Hepatocyte (in vitro differentiated cells): Measurements from ENCODE around the gene IL31RA. TPM values are rescaled to one million over a fixed set of nuclear protein-coding genes. Genes with fewer than 3 reads are reported as not detected.
"Not testable (repeated sequence)": the region's sequence is repeated elsewhere in the genome, so short reads cannot be mapped to it uniquely, and the experiment has no call there.

Source experiments
- DNase-seq: peaks from one replicate; pipeline ENCODE4 v3.0.0-alpha.2; 2016; ENCODE audit warnings: low spot score
- H2AFZ ChIP-seq: fragments of 200-600 bp; sonication (generic); 2 replicates; pipeline ENCODE4 v1.6.0; 2016; ENCODE audit warnings: antibody characterized with exemption, mild to moderate bottlenecking
- H3K27ac ChIP-seq: fragments of 200-600 bp; sonication (generic); 2 replicates; pipeline ENCODE4 v1.5.1; 2016; ENCODE audit warnings: mild to moderate bottlenecking
- H3K27me3 ChIP-seq: fragments of 200-600 bp; sonication (generic); 2 replicates; pipeline ENCODE4 v1.6.1; 2016
- H3K36me3 ChIP-seq: fragments of 200-600 bp; sonication (generic); replicated peaks from 2 replicates; pipeline ENCODE4 v1.5.1; 2016; ENCODE audit warnings: low read depth; ENCODE audit not compliant: insufficient read depth
- H3K4me1 ChIP-seq: fragments of 200-600 bp; sonication (generic); 2 replicates; pipeline ENCODE4 v1.5.1; 2016; ENCODE audit warnings: mild to moderate bottlenecking, moderate library complexity; ENCODE audit not compliant: insufficient read depth
- H3K4me2 ChIP-seq: fragments of 200-600 bp; sonication (generic); 2 replicates; pipeline ENCODE4 v1.6.0; 2016
- H3K4me3 ChIP-seq: fragments of 200-600 bp; sonication (generic); 2 replicates; pipeline ENCODE4 v1.5.1; 2016; ENCODE audit warnings: mild to moderate bottlenecking
- H3K79me2 ChIP-seq: fragments of 200-600 bp; sonication (generic); 2 replicates; pipeline ENCODE4 v1.6.0; 2017; ENCODE audit warnings: mild to moderate bottlenecking
- H3K9me2 ChIP-seq: fragments of 200-600 bp; sonication (generic); replicated peaks from 2 replicates; pipeline ENCODE4 v1.6.0; 2017; ENCODE audit warnings: mild to moderate bottlenecking; ENCODE audit not compliant: insufficient read depth
- H3K9me3 ChIP-seq: fragments of 200-600 bp; sonication (generic); 2 replicates; pipeline ENCODE4 v1.5.1; 2016; ENCODE audit warnings: low read depth, mild to moderate bottlenecking
- H4K20me1 ChIP-seq: fragments of 200-600 bp; sonication (generic); 2 replicates; pipeline ENCODE4 v1.6.0; 2016; ENCODE audit warnings: mild to moderate bottlenecking; ENCODE audit not compliant: insufficient read depth, poor library complexity, severe bottlenecking
- CTCF ChIP-seq: fragments of 200-600 bp; sonication (generic); IDR thresholded peaks from 2 replicates; pipeline ENCODE4 v1.5.1; 2016; ENCODE audit warnings: antibody characterized with exemption, mild to moderate bottlenecking; ENCODE audit not compliant: poor library complexity
- EZH2 ChIP-seq: fragments of 200-600 bp; sonication (generic); IDR thresholded peaks from 2 replicates; pipeline ENCODE4 v1.6.1; 2016; ENCODE audit warnings: antibody characterized with exemption, mild to moderate bottlenecking, borderline replicate concordance
- EZH2phosphoT487 ChIP-seq: fragments of 200-600 bp; sonication (generic); IDR thresholded peaks from one replicate; pipeline ENCODE4 v1.6.1; 2018; ENCODE audit warnings: antibody characterized with exemption, mild to moderate bottlenecking, low read depth, moderate library complexity; ENCODE audit not compliant: unreplicated experiment, severe bottlenecking
- WGBS: methylation state at CpG from one replicate; pipeline ENCODE4 v1.1.6; 2016; ENCODE audit warnings: low lambda C conversion rate; ENCODE audit errors: missing lambda C conversion rate; 5-methylcytosine and 5-hydroxymethylcytosine counted together
- polyA plus RNA-seq: library from polyadenylated mRNA; unstranded; fragments of >200 nt; fragmentation: Nextera tagmentation; extraction: Ambion mirVana; gene quantifications from 2 replicates; pipeline ENCODE4 v1.2.1, GENCODE V29; 2016
- total RNA-seq: library from RNA; depleted of rRNA; stranded (reverse); fragments of >200 nt; gene quantifications from 2 replicates; pipeline ENCODE4 v1.2.3, GENCODE V29; 2014

IL31RA gene
- total RNA-seq (0.44 and 0.93 TPM in 2 replicates), polyA plus RNA-seq (0.17 and 0.53 TPM in 2 replicates)

- TF ChIP-seq CTCF: no peak
- TF ChIP-seq EZH2: no peak
- TF ChIP-seq EZH2phosphoT487: no peak
- H3K36me3 ChIP-seq: no peaks in the 10 kb centered on the region
- no peak within 1 kb of the TSS for H3K4me2 ChIP-seq
- H4K20me1 ChIP-seq: no peaks in the 10 kb centered on the region
- H2AFZ ChIP-seq: no peak within 1 kb of the TSS
- peak; percentile 42 for DNase-seq
- no peaks in the 10 kb centered on the region for H3K9me2 ChIP-seq
- 89% methylated on average over 10 of the region's 10 CpGs for WGBS
- no peak within 1 kb of the TSS for H3K27ac ChIP-seq
- H3K27me3 ChIP-seq: no peaks in the 10 kb centered on the region
- no peaks in the 10 kb centered on the region for H3K4me1 ChIP-seq
- H3K9me3 ChIP-seq: no peaks in the 10 kb centered on the region
- no peaks in the 10 kb centered on the region for H3K79me2 ChIP-seq
- no peak within 1 kb of the TSS for H3K4me3 ChIP-seq
These were observed at the start of gene IL31RA for GRCh38 chr5:55850839-55851674. Gene IL31RA, plus strand, starts transcription at chr5:55851357. Its CDS starts 214 bp downstream, at chr5:55851571.

- H3K4me3 ChIP-seq, H3K4me1 ChIP-seq, H3K36me3 ChIP-seq, DNase-seq, H3K9me2 ChIP-seq, H2AFZ ChIP-seq, H3K79me2 ChIP-seq, H3K27me3 ChIP-seq, H4K20me1 ChIP-seq, H3K27ac ChIP-seq, H3K4me2 ChIP-seq, H3K9me3 ChIP-seq: not testable (repeated sequence)
- 94% methylated on average over 7 of the region's 7 CpGs for WGBS
These were observed 42.3 kb upstream of the IL31RA start for GRCh38 chr5:55808814-55809213.

- H3K4me2 ChIP-seq: not testable (repeated sequence)
These were observed 35.2 kb upstream of the IL31RA start for GRCh38 chr5:55815939-55816338.

GRCh38 chr5:55816342-55816741 is 34.8 kb upstream of the IL31RA start:
- H3K4me2 ChIP-seq: no peak overlapping the region
- H3K4me3 ChIP-seq: no peak overlapping the region
- H3K36me3 ChIP-seq: no peaks in the 10 kb centered on the region
- peaks cover 9% of the 10 kb centered on the region for H3K27me3 ChIP-seq
- H2AFZ ChIP-seq: no peak overlapping the region
- no peak overlapping the region for H3K27ac ChIP-seq
- no peaks in the 10 kb centered on the region for H3K9me3 ChIP-seq
- TF ChIP-seq EZH2: no peak
- no peak for TF ChIP-seq CTCF
- TF ChIP-seq EZH2phosphoT487: no peak
- no peaks in the 10 kb centered on the region for H3K79me2 ChIP-seq
- no peaks in the 10 kb centered on the region for H3K9me2 ChIP-seq
- no peaks in the 10 kb centered on the region for H4K20me1 ChIP-seq
- peak; percentile 18 for DNase-seq
- no peaks in the 10 kb centered on the region for H3K4me1 ChIP-seq

More at GRCh38 chr5:55815939-55816338, 35.2 kb upstream of the IL31RA start:
- H4K20me1 ChIP-seq, H3K9me3 ChIP-seq, H3K4me1 ChIP-seq, DNase-seq, H3K79me2 ChIP-seq, H2AFZ ChIP-seq, H3K4me3 ChIP-seq, H3K27ac ChIP-seq, H3K27me3 ChIP-seq, H3K9me2 ChIP-seq, H3K36me3 ChIP-seq: not testable (repeated sequence)
- 86% methylated on average over 4 of the region's 4 CpGs for WGBS
